HG03571 (cell line): ENCODE measurements around the gene DMRTA2.
"Not testable (repeated sequence)": the region's sequence is repeated elsewhere in the genome, so short reads cannot be mapped to it uniquely, and the experiment has no call there.

Source experiments
- ATAC-seq: cut with Tn5 transposase; IDR thresholded peaks from one replicate; pipeline ENCODE4 v1.9.1; 2021; ENCODE audit not compliant: unreplicated experiment

DMRTA2 gene

GRCh38 chr1:50393522-50394120 lies 29.6 kb downstream of the DMRTA2 start:
- no peak for ATAC-seq

GRCh38 chr1:50381551-50381950 lies 41.7 kb downstream of the DMRTA2 start:
- not testable (repeated sequence) for ATAC-seq

- no peak for ATAC-seq
Measured at GRCh38 chr1:50378770-50379169, 44.5 kb downstream of the DMRTA2 start.

- no peak for ATAC-seq
Measured at GRCh38 chr1:50373532-50373931, 49.7 kb downstream of the DMRTA2 start.

- ATAC-seq: no peak
Measured at GRCh38 chr1:50371749-50372148, 51.5 kb downstream of the DMRTA2 start.

DNA sequence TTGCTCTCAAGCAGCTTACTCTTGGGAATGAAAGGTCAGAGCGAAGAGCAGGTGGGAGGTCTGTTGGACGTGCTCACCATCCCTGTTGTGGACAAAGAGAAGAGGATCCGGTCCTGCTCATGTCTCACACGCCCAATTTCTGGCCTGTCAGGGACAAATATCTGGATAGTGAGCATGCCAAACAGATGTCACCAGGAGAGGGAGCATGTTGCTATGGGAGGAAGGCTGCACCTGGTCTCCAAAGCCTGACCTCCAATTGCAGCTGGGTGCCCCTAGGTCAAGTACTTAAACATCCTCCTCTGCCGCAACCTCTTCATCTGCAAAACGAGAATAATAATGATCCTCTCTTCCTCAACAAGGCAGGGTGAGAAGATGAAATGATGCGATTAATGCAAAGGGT lies 53.4 kb downstream of the DMRTA2 start:
- no peak for ATAC-seq

GRCh38 chr1:50369008-50369634 lies 54.1 kb downstream of the DMRTA2 start:
- no peak for ATAC-seq

DNA sequence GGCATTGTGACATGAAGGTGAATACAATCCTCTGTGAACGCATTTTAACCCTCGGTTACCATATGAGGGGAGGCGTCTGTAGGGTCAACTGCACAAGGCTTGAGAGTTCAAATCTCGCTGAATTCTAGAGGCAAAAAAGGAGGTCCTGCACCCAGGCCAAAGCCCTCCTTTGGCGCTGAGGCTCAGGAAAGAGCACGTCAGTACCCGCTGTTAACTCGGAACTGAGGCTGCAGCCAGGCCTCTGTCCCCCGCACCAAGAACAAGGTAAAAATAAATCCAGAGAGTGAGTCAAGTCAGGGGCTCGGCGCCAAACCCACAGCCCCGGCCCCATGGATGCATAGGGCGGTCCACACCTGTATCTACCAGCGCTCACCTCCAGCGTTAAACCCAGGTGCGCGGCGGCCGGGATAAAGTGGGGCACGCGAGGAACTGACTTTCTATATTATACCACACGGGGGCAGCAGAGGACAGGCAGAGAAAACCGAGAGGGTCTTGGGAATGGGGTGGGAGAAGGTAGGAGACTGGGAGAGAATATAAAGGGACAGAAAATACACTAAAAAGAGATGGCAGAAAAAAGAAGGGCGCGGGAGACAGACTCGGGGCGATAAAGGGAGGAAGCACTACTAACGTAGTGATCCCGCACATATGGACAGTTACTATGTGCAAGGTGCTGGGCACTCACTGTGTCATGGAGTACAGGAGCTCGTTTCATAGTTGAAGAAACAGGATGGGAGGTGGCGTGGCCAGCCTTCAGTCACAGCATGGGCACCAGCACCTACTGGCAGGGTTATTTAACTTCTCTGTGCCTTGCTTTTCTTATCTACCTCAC lies 54.9 kb downstream of the DMRTA2 start:
- ATAC-seq: no peak
